Measurements from ENCODE around the gene ZFP92.

Gene ZFP92

DNA sequence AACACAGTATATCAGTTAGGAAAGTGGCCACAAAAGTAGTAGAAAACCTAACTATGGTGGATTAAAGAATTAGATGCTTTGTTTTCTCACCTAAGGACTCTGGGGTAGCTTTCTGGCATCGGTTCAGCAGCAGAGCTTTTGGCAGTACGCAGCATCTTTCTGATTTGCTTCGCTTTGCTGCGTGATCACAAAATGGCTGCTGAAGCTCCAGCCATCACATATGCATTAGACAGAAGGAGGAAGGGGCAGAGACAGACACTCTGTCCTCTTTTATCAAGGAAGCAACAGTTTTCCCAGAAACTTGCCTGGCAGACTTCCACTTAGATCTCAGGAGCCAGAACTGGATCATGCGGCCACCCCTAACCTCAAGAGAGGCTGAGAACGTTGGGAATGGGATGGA lies 19.5 kb downstream of the ZFP92 start:
- Histone ChIP-seq H3K4me2 (no peak overlapping the region), H3K4me3 (no peak overlapping the region), H3K9me3 (replicated peaks in 1 of 11) (peaks cover 25 to 55% (median 40%) of the 10 kb centered on the region in 11 experiments), H3K4me1 (no peaks in the 10 kb centered on the region), H3K27ac (no peak overlapping the region), H3K36me3 (no peaks in the 10 kb centered on the region), H3K27me3 (peaks cover 29 to 75% (median 57%) of the 10 kb centered on the region in 11 experiments), H4K20me1 (no peaks in the 10 kb centered on the region; a peak in 1 of 22 replicates), H3K9ac (no peak overlapping the region)
- TF ChIP-seq Cebpa-rat (IDR thresholded peaks at IDR 0.05) = no peak

DNA sequence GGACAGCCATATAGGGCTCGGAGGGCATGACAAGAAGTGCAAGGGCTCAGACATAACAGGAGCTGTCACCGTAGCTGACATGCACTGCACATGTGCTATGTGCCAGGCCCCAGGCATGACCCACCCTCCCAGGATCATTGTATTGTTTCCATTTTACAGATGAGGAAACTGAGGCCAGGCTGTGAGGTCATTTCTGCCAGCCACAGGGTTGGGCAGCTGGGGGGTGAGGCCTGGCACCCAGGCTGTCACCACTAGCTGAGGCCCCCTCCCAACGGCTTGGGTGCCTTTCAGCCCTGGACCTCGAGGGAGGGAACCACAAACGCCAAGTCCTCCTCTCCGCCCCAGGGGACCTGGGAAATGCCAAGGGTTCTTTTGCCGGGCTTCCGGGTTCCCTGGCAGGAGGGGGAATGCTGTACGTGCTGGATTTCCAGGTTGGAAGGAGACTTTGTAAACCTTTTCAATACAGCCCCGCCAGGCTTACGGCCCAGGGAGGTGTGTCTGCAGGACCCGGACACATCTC lies 21.9 kb downstream of the ZFP92 start:
- no peak overlapping the region for H3K4me2 ChIP-seq
- H3K27me3 ChIP-seq = peaks cover 34 to 71% (median 51%) of the 10 kb centered on the region in 11 experiments
- H4K20me1 ChIP-seq = no peaks in the 10 kb centered on the region; a peak in 1 of 22 replicates
- H3K9me3 ChIP-seq (replicated peaks in 1 of 11) = peaks cover 19 to 40% (median 29%) of the 10 kb centered on the region in 11 experiments
- H3K27ac ChIP-seq = no peak overlapping the region
- no peak for TF ChIP-seq Cebpa-rat (IDR thresholded peaks at IDR 0.05)
- H3K36me3 ChIP-seq = no peaks in the 10 kb centered on the region
- H3K4me3 ChIP-seq = no peak overlapping the region
- no peak overlapping the region for H3K9ac ChIP-seq
- H3K4me1 ChIP-seq = no peaks in the 10 kb centered on the region

GRCh38 chrX:153433781-153434285 lies 22.6 kb downstream of the ZFP92 start:
- Histone ChIP-seq H3K4me1 (no peaks in the 10 kb centered on the region), H3K36me3 (no peaks in the 10 kb centered on the region), H3K4me3 (no peak overlapping the region), H3K9me3 (replicated peaks in 1 of 11) (peaks cover 17 to 36% (median 25%) of the 10 kb centered on the region in 11 experiments), H3K9ac (no peak overlapping the region), H4K20me1 (no peaks in the 10 kb centered on the region; a peak in 1 of 22 replicates), H3K27ac (no peak overlapping the region), H3K4me2 (no peak overlapping the region), H3K27me3 (peaks cover 33 to 73% (median 51%) of the 10 kb centered on the region in 11 experiments)
- TF ChIP-seq Cebpa-rat (IDR thresholded peaks at IDR 0.05) = no peak

DNA sequence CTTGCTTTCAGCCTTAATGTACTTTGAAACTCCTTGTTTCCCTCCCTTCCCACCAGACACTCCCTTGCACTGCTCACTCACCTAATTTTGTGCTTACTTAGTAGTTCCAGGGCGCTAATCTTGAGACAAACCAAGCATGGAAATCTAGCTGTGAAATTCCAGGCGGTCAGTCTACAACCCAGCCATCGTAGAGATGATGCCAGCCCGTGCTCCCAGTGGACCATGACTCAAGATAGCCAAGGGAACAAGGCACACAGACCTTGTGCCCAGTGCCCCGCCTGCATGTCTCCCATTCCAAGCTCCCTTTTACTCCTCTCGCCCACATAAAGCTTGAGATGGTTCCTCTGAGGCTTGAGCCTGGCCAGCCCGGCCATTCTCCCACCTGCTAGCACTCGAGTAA lies 23.5 kb downstream of the ZFP92 start:
- Histone ChIP-seq H3K4me1 (no peaks in the 10 kb centered on the region), H3K27ac (no peak overlapping the region), H3K36me3 (no peaks in the 10 kb centered on the region), H3K9ac (no peak overlapping the region), H3K9me3 (replicated peaks in 1 of 11) (peaks cover 17 to 32% (median 23%) of the 10 kb centered on the region in 11 experiments), H4K20me1 (no peaks in the 10 kb centered on the region; a peak in 1 of 22 replicates), H3K27me3 (peaks cover 28 to 77% (median 50%) of the 10 kb centered on the region in 11 experiments), H3K4me3 (no peak overlapping the region), H3K4me2 (no peak overlapping the region)
- no peak for TF ChIP-seq Cebpa-rat (IDR thresholded peaks at IDR 0.05)

- H3K27ac ChIP-seq = no peak overlapping the region
- no peak for TF ChIP-seq Cebpa-rat (IDR thresholded peaks at IDR 0.05)
- no peak overlapping the region for H3K4me3 ChIP-seq
- H3K36me3 ChIP-seq = no peaks in the 10 kb centered on the region
- H4K20me1 ChIP-seq = no peaks in the 10 kb centered on the region; a peak in 3 of 22 replicates
- no peaks in the 10 kb centered on the region for H3K4me1 ChIP-seq
- H3K9me3 ChIP-seq (replicated peaks in 1 of 11) = peaks cover 11 to 22% (median 13%) of the 10 kb centered on the region in 11 experiments
- H3K27me3 ChIP-seq = peaks cover 25 to 82% (median 53%) of the 10 kb centered on the region in 11 experiments
- no peak overlapping the region for H3K9ac ChIP-seq
- no peak overlapping the region for H3K4me2 ChIP-seq
Observed at GRCh38 chrX:153435845-153436244, 24.6 kb downstream of the ZFP92 start.

GRCh38 chrX:153438532-153438931 lies 27.3 kb downstream of the ZFP92 start:
- Histone ChIP-seq H3K9me3 (replicated peaks in 1 of 11) (no peaks in the 10 kb centered on the region; a peak in 4 of 22 replicates), H3K9ac (no peak overlapping the region), H3K4me3 (no peak overlapping the region), H3K27me3 (peaks cover 28 to 84% (median 51%) of the 10 kb centered on the region in 11 experiments), H3K27ac (no peak overlapping the region), H3K36me3 (no peaks in the 10 kb centered on the region), H3K4me1 (no peaks in the 10 kb centered on the region), H4K20me1 (peaks cover 0 to 4% (median 0%) of the 10 kb centered on the region in 11 experiments; a peak in 5 of 22 replicates), H3K4me2 (no peak overlapping the region)
- TF ChIP-seq Cebpa-rat (IDR thresholded peaks at IDR 0.05) = no peak

DNA sequence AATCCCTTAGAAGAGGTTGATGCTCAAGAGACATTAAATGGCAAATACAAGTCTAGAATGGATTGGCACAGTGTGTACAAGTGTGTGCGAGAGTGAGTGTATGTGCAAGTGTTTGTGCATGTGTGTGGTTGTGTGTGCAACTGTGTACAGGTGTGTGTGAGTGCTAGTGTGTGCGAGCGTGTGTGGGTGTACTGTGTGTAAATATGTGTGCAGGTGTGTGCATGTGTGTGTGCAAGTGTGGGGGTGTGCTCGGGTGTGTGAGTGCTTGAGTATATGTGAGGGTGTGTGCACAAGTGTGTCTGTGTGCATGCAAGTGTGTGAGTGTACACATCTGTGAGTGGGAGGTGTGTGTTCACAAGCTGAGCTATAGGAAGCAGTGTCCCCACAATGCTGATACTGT lies 28.7 kb downstream of the ZFP92 start:
- Histone ChIP-seq H4K20me1 (peaks cover 0 to 18% (median 0%) of the 10 kb centered on the region in 11 experiments; a peak in 7 of 22 replicates), H3K27me3 (peaks cover 21 to 81% (median 43%) of the 10 kb centered on the region in 11 experiments), H3K36me3 (no peaks in the 10 kb centered on the region), H3K9me3 (replicated peaks in 1 of 11) (peaks cover 0 to 7% (median 0%) of the 10 kb centered on the region in 11 experiments; a peak in 6 of 22 replicates), H3K4me3 (no peak overlapping the region), H3K27ac (no peak overlapping the region), H3K4me1 (no peaks in the 10 kb centered on the region), H3K9ac (no peak overlapping the region), H3K4me2 (no peak overlapping the region)
- no peak for TF ChIP-seq Cebpa-rat (IDR thresholded peaks at IDR 0.05)

- Histone ChIP-seq H3K4me2 (no peak overlapping the region), H3K36me3 (no peaks in the 10 kb centered on the region), H3K4me3 (no peak overlapping the region), H3K9me3 (replicated peaks in 1 of 11) (peaks cover 0 to 9% (median 0%) of the 10 kb centered on the region in 11 experiments; a peak in 6 of 22 replicates), H3K27me3 (peaks cover 22 to 81% (median 44%) of the 10 kb centered on the region in 11 experiments), H4K20me1 (peaks cover 0 to 25% (median 1%) of the 10 kb centered on the region in 11 experiments; a peak in 8 of 22 replicates), H3K27ac (no peak overlapping the region), H3K4me1 (no peaks in the 10 kb centered on the region), H3K9ac (no peak overlapping the region)
- no peak for TF ChIP-seq Cebpa-rat (IDR thresholded peaks at IDR 0.05)
Observed at GRCh38 chrX:153440556-153441135, 29.4 kb downstream of the ZFP92 start.

GRCh38 chrX:153441296-153441695 lies 30.0 kb downstream of the ZFP92 start:
- Histone ChIP-seq H3K27ac (no peak overlapping the region), H3K4me2 (no peak overlapping the region), H3K27me3 (peaks cover 23 to 83% (median 44%) of the 10 kb centered on the region in 11 experiments), H3K4me1 (no peaks in the 10 kb centered on the region), H4K20me1 (peaks cover 0 to 32% (median 5%) of the 10 kb centered on the region in 11 experiments; a peak in 9 of 22 replicates), H3K9ac (no peak overlapping the region), H3K4me3 (no peak overlapping the region), H3K9me3 (replicated peaks in 1 of 11) (peaks cover 0 to 11% (median 0%) of the 10 kb centered on the region in 11 experiments; a peak in 6 of 22 replicates), H3K36me3 (no peaks in the 10 kb centered on the region)
- TF ChIP-seq Cebpa-rat (IDR thresholded peaks at IDR 0.05) = no peak

Measured in BLaER1 treated with 17β-estradiol and CSF1 and Interleukin-3, amounts not matched to agents 10 nM and 100 nM (cell line).